Nephron progenitor cell (in vitro differentiated cells): ENCODE measurements around the gene GLIPR2.

Experiments used
- DNase-seq: peaks from one replicate; pipeline ENCODE4 v3.0.0; 2021
- H3K27ac Mint-ChIP-seq: 2 replicates; pipeline ENCODE4 v1.8.0; 2021; ENCODE audit warnings: mild to moderate bottlenecking, moderate library complexity, mixed read lengths
- H3K27me3 Mint-ChIP-seq: 2 replicates; pipeline ENCODE4 v1.8.0; 2021; ENCODE audit warnings: mild to moderate bottlenecking, low read depth, mixed read lengths; ENCODE audit not compliant: poor library complexity
- H3K36me3 Mint-ChIP-seq: 2 replicates; pipeline ENCODE4 v1.8.0; 2021; ENCODE audit warnings: low read depth, mixed read lengths
- H3K4me1 Mint-ChIP-seq: 2 replicates; pipeline ENCODE4 v1.8.0; 2021; ENCODE audit warnings: mixed read lengths
- H3K4me3 Mint-ChIP-seq: 2 replicates; pipeline ENCODE4 v1.8.0; 2021; ENCODE audit warnings: mild to moderate bottlenecking, moderate library complexity, mixed read lengths
- H3K9me3 Mint-ChIP-seq: 2 replicates; pipeline ENCODE4 v1.8.0; 2021; ENCODE audit warnings: mild to moderate bottlenecking, moderate library complexity, mixed read lengths
- CTCF ChIP-seq: fragments of 200-600 bp; sonication (generic); IDR thresholded peaks from 2 replicates; pipeline ENCODE4 v1.5.0; 2021; ENCODE audit warnings: antibody characterized with exemption

Gene GLIPR2

GRCh38 chr9:36092509-36093215 lies 43.9 kb upstream of the GLIPR2 start:
- H3K27me3 Mint-ChIP-seq = peaks cover 2% of the 10 kb centered on the region
- TF ChIP-seq CTCF = no peak
- H3K4me1 Mint-ChIP-seq = peaks cover 39% of the 10 kb centered on the region
- H3K4me3 Mint-ChIP-seq = no peak overlapping the region
- H3K9me3 Mint-ChIP-seq = peaks cover 4% of the 10 kb centered on the region
- DNase-seq = no peak
- peaks cover 36% of the 10 kb centered on the region for H3K36me3 Mint-ChIP-seq
- H3K27ac Mint-ChIP-seq = peak overlapping the region; percentile 88

GRCh38 chr9:36093384-36093783 lies 43.1 kb upstream of the GLIPR2 start:
- H3K27ac Mint-ChIP-seq = peak overlapping the region; percentile 14
- H3K27me3 Mint-ChIP-seq = peaks cover 2% of the 10 kb centered on the region
- no peak overlapping the region for H3K4me3 Mint-ChIP-seq
- peaks cover 33% of the 10 kb centered on the region for H3K36me3 Mint-ChIP-seq
- no peak for DNase-seq
- peaks cover 4% of the 10 kb centered on the region for H3K9me3 Mint-ChIP-seq
- no peak for TF ChIP-seq CTCF
- H3K4me1 Mint-ChIP-seq = peaks cover 39% of the 10 kb centered on the region

GRCh38 chr9:36099718-36100117 lies 36.8 kb upstream of the GLIPR2 start:
- H3K27ac Mint-ChIP-seq = no peak overlapping the region
- no peak for TF ChIP-seq CTCF
- peaks cover 17% of the 10 kb centered on the region for H3K4me1 Mint-ChIP-seq
- peaks cover 10% of the 10 kb centered on the region for H3K36me3 Mint-ChIP-seq
- no peaks in the 10 kb centered on the region for H3K9me3 Mint-ChIP-seq
- H3K4me3 Mint-ChIP-seq = no peak overlapping the region
- H3K27me3 Mint-ChIP-seq = peaks cover 5% of the 10 kb centered on the region
- DNase-seq = no peak

GRCh38 chr9:36100532-36100931 lies 36.0 kb upstream of the GLIPR2 start:
- H3K27me3 Mint-ChIP-seq = peaks cover 5% of the 10 kb centered on the region
- no peak for TF ChIP-seq CTCF
- peaks cover 17% of the 10 kb centered on the region for H3K4me1 Mint-ChIP-seq
- no peak for DNase-seq
- H3K4me3 Mint-ChIP-seq = no peak overlapping the region
- peaks cover 14% of the 10 kb centered on the region for H3K36me3 Mint-ChIP-seq
- H3K27ac Mint-ChIP-seq = peak overlapping the region; percentile 8
- H3K9me3 Mint-ChIP-seq = no peaks in the 10 kb centered on the region

- Mint-ChIP-seq H3K27me3 (peaks cover 2% of the 10 kb centered on the region), H3K36me3 (peaks cover 14% of the 10 kb centered on the region), H3K4me1 (peaks cover 17% of the 10 kb centered on the region), H3K4me3 (no peak overlapping the region), H3K27ac (peak overlapping the region; percentile 13), H3K9me3 (no peaks in the 10 kb centered on the region)
- no peak for DNase-seq
- no peak for TF ChIP-seq CTCF
Observed at GRCh38 chr9:36101916-36102741, 34.4 kb upstream of the GLIPR2 start.
